ENCODE results near the gene ITGA11.

The ITGA11 gene

GRCh38 chr15:68340726-68341671 lies 91.0 kb downstream of the ITGA11 start:
- TF ChIP-seq CTCF (IDR thresholded peaks at IDR 0.05), result no peak

GRCh38 chr15:68339481-68339880 lies 92.5 kb downstream of the ITGA11 start:
- H3K27ac ChIP-seq, result peak overlapping the region; percentile 95
- no peak for DNase-seq (ENCODE audit: low spot score)
- no peak overlapping the region for H3K4me3 ChIP-seq
- no peak for TF ChIP-seq CTCF (IDR thresholded peaks at IDR 0.05)

More at GRCh38 chr15:68340726-68341671, 91.0 kb downstream of the ITGA11 start:
- Histone ChIP-seq H3K4me3 (peak overlapping the region; percentile 15), H3K27ac (peak overlapping the region; percentile 95)
- DNase-seq (ENCODE audit: low spot score), result no peak

- H3K27ac ChIP-seq, result peak overlapping the region; percentile 95
- no peak overlapping the region for H3K4me3 ChIP-seq
- no peak for DNase-seq (ENCODE audit: low spot score)
- no peak for TF ChIP-seq CTCF (IDR thresholded peaks at IDR 0.05)
Measured at GRCh38 chr15:68337826-68338225, 94.1 kb downstream of the ITGA11 start.

- no peak for DNase-seq (ENCODE audit: low spot score)
- H3K4me3 ChIP-seq, result no peak overlapping the region
- no peak for TF ChIP-seq CTCF (IDR thresholded peaks at IDR 0.05)
- H3K27ac ChIP-seq, result peak overlapping the region; percentile 95
Measured at GRCh38 chr15:68336516-68336915, 95.4 kb downstream of the ITGA11 start.

- H3K4me3 ChIP-seq, result no peak overlapping the region
- no peak for DNase-seq (ENCODE audit: low spot score)
- peak overlapping the region; percentile 95 for H3K27ac ChIP-seq
- TF ChIP-seq CTCF (IDR thresholded peaks at IDR 0.05), result no peak
Measured at GRCh38 chr15:68335655-68336054, 96.3 kb downstream of the ITGA11 start.

GRCh38 chr15:68335251-68335650 lies 96.7 kb downstream of the ITGA11 start:
- TF ChIP-seq CTCF (IDR thresholded peaks at IDR 0.05), result no peak

GRCh38 chr15:68334661-68335124 lies 97.3 kb downstream of the ITGA11 start:
- DNase-seq (ENCODE audit: low spot score), result peak; percentile 89
- Histone ChIP-seq H3K4me3 (peak overlapping the region; percentile 8), H3K27ac (peak overlapping the region; percentile 95)
- no peak for TF ChIP-seq CTCF (IDR thresholded peaks at IDR 0.05)

More at GRCh38 chr15:68335251-68335650, 96.7 kb downstream of the ITGA11 start:
- Histone ChIP-seq H3K4me3 (no peak overlapping the region), H3K27ac (peak overlapping the region; percentile 95)
- DNase-seq (ENCODE audit: low spot score), result peak; percentile 90
